ENCODE measurements around the gene FBXL22.

- TF ChIP-seq, protein P1, sequence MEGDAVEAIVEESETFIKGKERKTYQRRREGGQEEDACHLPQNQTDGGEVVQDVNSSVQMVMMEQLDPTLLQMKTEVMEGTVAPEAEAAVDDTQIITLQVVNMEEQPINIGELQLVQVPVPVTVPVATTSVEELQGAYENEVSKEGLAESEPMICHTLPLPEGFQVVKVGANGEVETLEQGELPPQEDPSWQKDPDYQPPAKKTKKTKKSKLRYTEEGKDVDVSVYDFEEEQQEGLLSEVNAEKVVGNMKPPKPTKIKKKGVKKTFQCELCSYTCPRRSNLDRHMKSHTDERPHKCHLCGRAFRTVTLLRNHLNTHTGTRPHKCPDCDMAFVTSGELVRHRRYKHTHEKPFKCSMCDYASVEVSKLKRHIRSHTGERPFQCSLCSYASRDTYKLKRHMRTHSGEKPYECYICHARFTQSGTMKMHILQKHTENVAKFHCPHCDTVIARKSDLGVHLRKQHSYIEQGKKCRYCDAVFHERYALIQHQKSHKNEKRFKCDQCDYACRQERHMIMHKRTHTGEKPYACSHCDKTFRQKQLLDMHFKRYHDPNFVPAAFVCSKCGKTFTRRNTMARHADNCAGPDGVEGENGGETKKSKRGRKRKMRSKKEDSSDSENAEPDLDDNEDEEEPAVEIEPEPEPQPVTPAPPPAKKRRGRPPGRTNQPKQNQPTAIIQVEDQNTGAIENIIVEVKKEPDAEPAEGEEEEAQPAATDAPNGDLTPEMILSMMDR (IDR thresholded peaks at IDR 0.05; ENCODE audit: low read length) = no peak
- no peak for TF ChIP-seq EZH2 (optimal IDR thresholded peaks at IDR 0.05; ENCODE audit: low read depth, low read length)
These were observed 40.9 kb upstream of the FBXL22 start for GRCh38 chr15:63556246-63556645.
